DMS153 treated with DMSO at 0.1 percent for 48 hours (cell line): ENCODE results near the gene BLVRA.

ENCODE experiments used
- DNase-seq: peaks from one replicate; lab custom pipeline; 2025; ENCODE audit not compliant: unreplicated experiment; lab: John Stamatoyannopoulos, UW

Gene BLVRA

DNA sequence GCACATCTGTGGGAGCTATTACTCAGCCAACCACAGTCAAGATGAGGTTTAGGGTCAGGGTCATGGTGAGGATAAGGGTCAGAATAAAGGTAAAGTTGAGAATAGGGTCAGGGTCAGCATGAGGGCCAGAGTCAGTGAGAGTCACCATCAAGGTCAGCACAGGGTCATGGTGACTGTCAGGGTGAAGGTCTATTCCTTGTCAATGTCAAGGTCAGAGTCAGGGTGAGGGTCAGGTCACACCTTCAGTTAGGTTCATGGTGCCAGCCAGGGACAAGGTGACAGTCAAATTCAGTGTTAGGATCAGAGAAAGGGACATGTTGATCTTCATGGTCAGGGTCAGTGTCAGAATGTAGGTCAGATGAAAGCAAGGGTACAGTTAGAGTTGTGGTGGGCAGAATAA, 96.7 kb downstream of the BLVRA start:
- no peak for DNase-seq

GRCh38 chr7:43856316-43856715, 97.8 kb downstream of the BLVRA start:
- no peak for DNase-seq
